Kidney epithelial cell (primary cell): ENCODE data around the gene KIF26A. TPM values are rescaled to one million over a fixed set of nuclear protein-coding genes. Genes with fewer than 3 reads are reported as not detected.
"Not testable (repeated sequence)": the region's sequence is repeated elsewhere in the genome, so short reads cannot be mapped to it uniquely, and the experiment has no call there.

ENCODE experiments used
- DNase-seq: peaks from one replicate; pipeline ENCODE4 v3.0.0-alpha.2; 2010; ENCODE audit warnings: low read depth
- H3K27me3 ChIP-seq: 2 replicates; pipeline ENCODE4 v1.6.0; 2011; ENCODE audit warnings: low read length; ENCODE audit not compliant: control insufficient read depth, insufficient read depth
- H3K36me3 ChIP-seq: 2 replicates; pipeline ENCODE4 v1.5.1; 2011; ENCODE audit warnings: low read length; ENCODE audit not compliant: control insufficient read depth, insufficient read depth
- H3K4me3 ChIP-seq: 2 replicates; pipeline ENCODE4 v1.5.1; 2011; ENCODE audit warnings: low read depth, mild to moderate bottlenecking, control low read depth, low read length
- CTCF ChIP-seq: IDR thresholded peaks from 2 replicates; pipeline ENCODE4 v1.5.1; 2011; ENCODE audit warnings: mild to moderate bottlenecking, moderate library complexity, low read length, control low read depth, inconsistent platforms; ENCODE audit not compliant: insufficient read depth, poor library complexity, severe bottlenecking
- total RNA-seq: library from RNA; depleted of rRNA; stranded (reverse); fragments of >200 nt; gene quantifications from 2 replicates; pipeline ENCODE4 v1.2.3, GENCODE V29; 2015

The KIF26A gene
- total RNA-seq, 1 donor from 2014 or later = 0.21 TPM

- TF ChIP-seq CTCF = no peak
- no peaks in the 10 kb centered on the region for H3K36me3 ChIP-seq
- H3K4me3 ChIP-seq = no peak overlapping the region
- H3K27me3 ChIP-seq = no peaks in the 10 kb centered on the region
- DNase-seq = no peak
Measured at GRCh38 chr14:104151566-104152245, 13.3 kb downstream of the KIF26A start.

GRCh38 chr14:104152246-104152575 lies 13.8 kb downstream of the KIF26A start:
- no peak for TF ChIP-seq CTCF
- H3K27me3 ChIP-seq = no peaks in the 10 kb centered on the region
- no peaks in the 10 kb centered on the region for H3K36me3 ChIP-seq
- H3K4me3 ChIP-seq = no peak overlapping the region
- no peak for DNase-seq

- no peaks in the 10 kb centered on the region for H3K27me3 ChIP-seq
- H3K36me3 ChIP-seq = no peaks in the 10 kb centered on the region
- no peak for DNase-seq
- no peak overlapping the region for H3K4me3 ChIP-seq
- TF ChIP-seq CTCF = no peak
Measured at GRCh38 chr14:104152686-104153393, 14.5 kb downstream of the KIF26A start.

GRCh38 chr14:104153394-104153755 lies 15.0 kb downstream of the KIF26A start:
- not testable (repeated sequence) for H3K27me3 ChIP-seq, H3K4me3 ChIP-seq, DNase-seq, H3K36me3 ChIP-seq

- no peaks in the 10 kb centered on the region for H3K27me3 ChIP-seq
- H3K36me3 ChIP-seq = no peaks in the 10 kb centered on the region
- DNase-seq = no peak
- TF ChIP-seq CTCF = no peak
- H3K4me3 ChIP-seq = no peak overlapping the region
Measured at GRCh38 chr14:104154246-104154645, 15.9 kb downstream of the KIF26A start.

GRCh38 chr14:104155513-104155912 lies 17.1 kb downstream of the KIF26A start:
- TF ChIP-seq CTCF = no peak

More at GRCh38 chr14:104155513-104155912, 17.1 kb downstream of the KIF26A start:
- H3K27me3 ChIP-seq = no peaks in the 10 kb centered on the region
- no peaks in the 10 kb centered on the region for H3K36me3 ChIP-seq
- no peak for DNase-seq
- no peak overlapping the region for H3K4me3 ChIP-seq
